ENCODE measurements around the gene SPSB2.
A peak's percentile ranks its signal among the peaks of the same experiment; 100 is the strongest.

SPSB2 gene

DNA sequence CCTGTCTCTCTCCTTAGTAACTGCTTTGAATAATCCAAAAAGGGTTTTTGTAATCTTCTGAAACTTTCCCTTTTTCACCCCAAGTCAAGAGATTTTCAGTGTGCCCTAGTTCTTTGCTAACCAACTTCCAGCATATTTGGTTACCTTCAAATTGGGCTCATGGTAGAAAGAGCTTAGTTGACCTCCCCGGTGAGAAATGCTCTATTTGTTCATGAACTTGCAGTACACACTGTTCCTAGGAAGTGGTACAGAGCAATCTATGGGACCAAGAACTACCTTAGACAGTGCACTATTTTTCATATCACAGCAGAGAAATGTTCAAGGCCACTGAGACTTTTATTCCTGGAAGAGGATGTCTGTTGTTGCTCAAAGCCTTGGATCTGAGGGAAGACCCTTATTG is 19.5 kb downstream of the SPSB2 start:
- no peak overlapping the region for H3K27ac ChIP-seq (ENCODE audit: low read length)
- peak overlapping the region; percentile 77; the same call in 1 of the 2 replicates for H3K4me3 ChIP-seq (ENCODE audit: low read length)
- no peaks in the 10 kb centered on the region for H3K9me3 ChIP-seq (ENCODE audit: insufficient read depth, low read depth, low read length)
- H3K4me1 ChIP-seq (ENCODE audit: insufficient read depth, low read length) = peaks cover 9% of the 10 kb centered on the region; the same call in 1 of the 2 replicates
- H3K9ac ChIP-seq (ENCODE audit: low read depth, low read length) = peak overlapping the region; percentile 75; the same call in 1 of the 2 replicates
- no peaks in the 10 kb centered on the region for H3K27me3 ChIP-seq (ENCODE audit: insufficient read depth, low read length)
- H3K36me3 ChIP-seq (ENCODE audit: insufficient read depth, low read depth, low read length) = peaks cover 55% of the 10 kb centered on the region

DNA sequence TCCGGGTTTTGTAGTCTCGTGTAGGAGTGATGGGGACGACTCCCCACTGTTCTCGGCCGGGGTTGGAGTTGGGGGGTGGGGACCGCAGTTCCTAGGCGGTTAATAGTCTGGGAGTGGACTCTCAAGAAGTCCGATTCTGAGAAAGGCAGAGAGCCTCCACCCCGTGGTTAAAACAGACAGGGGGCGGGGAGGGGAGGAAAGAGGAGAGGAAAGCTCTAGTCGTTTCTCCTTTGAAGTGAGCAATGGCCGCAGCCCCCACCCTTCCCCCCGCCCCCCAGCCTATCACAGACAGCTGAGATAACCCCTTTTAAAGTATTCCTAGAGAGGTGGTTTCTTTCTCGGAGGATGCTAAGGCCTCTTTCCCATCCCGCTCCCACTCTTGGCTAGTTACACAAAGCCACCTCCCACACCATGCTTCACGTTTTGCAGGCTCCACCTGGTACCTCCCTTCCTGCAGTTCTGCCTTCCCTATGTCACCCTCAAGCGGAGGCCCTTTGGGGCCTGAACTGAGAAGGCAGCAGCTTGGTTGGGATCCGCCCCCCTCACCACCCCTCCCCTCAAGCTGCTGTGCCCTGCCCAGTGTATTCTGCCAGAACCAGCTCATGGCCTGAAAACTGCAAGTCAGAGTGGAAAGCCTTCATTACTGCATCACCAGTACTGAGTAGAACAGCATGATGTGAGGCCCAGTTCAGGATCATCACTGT is 20.3 kb downstream of the SPSB2 start:
- Histone ChIP-seq H3K4me3 (ENCODE audit: low read length) (peak overlapping the region; percentile 77), H3K36me3 (ENCODE audit: insufficient read depth, low read depth, low read length) (peaks cover 53% of the 10 kb centered on the region), H3K27ac (ENCODE audit: low read length) (no peak overlapping the region), H3K4me1 (ENCODE audit: insufficient read depth, low read length) (peaks cover 9% of the 10 kb centered on the region; the same call in 1 of the 2 replicates), H3K27me3 (ENCODE audit: insufficient read depth, low read length) (no peaks in the 10 kb centered on the region), H3K9me3 (ENCODE audit: insufficient read depth, low read depth, low read length) (no peaks in the 10 kb centered on the region), H3K9ac (ENCODE audit: low read depth, low read length) (peak overlapping the region; percentile 75; the same call in 1 of the 2 replicates)

DNA sequence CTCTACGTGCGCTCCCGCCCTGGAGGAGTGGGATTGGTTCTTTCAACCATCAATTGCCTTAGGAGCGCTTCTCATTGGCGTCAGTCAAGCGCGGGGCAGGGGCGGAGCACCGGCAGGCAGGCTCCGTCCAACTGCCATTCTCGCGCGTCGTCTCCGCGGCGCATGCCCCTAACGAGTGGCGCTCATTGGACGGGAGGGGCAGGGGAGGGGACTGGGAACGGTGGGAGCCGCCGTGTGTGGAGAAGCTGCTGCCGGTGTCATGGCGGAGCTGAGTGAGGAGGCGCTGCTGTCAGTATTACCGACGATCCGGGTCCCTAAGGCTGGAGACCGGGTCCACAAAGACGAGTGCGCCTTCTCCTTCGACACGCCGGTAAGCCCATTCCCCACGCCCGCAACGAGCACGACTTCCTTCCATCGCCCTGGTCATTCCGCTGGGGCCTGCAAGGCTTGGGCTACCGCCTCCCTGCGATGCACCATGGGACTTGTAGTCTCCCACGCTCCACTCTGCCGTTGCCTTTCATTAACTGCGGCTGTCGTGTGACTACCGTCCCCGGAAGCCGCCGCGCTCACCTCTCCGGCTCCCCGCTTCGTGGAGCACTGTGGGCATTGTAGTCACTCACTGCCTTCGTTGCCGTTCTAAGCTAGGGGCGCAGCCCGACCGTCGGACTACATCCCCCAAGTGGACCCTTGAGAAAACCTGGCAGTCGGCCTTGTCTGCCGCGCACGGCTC is 21.0 kb downstream of the SPSB2 start, which contains the start of gene USP5:
TSS of gene USP5 (plus strand) at position 230 of the 730 bp plus-strand sequence. CDS start at position 260, 30 bp downstream.
- H3K4me1 ChIP-seq (ENCODE audit: insufficient read depth, low read length) = peaks cover 9% of the 10 kb centered on the region; the same call in 1 of the 2 replicates
- H3K36me3 ChIP-seq (ENCODE audit: insufficient read depth, low read depth, low read length) = peaks cover 53% of the 10 kb centered on the region
- H3K27me3 ChIP-seq (ENCODE audit: insufficient read depth, low read length) = no peaks in the 10 kb centered on the region
- H3K9ac ChIP-seq (ENCODE audit: low read depth, low read length) = peak within 1 kb of the TSS; percentile 89
- H3K9me3 ChIP-seq (ENCODE audit: insufficient read depth, low read depth, low read length) = no peaks in the 10 kb centered on the region
- peak within 1 kb of the TSS; percentile 80 for H3K27ac ChIP-seq (ENCODE audit: low read length)
- peak within 1 kb of the TSS; percentile 77 for H3K4me3 ChIP-seq (ENCODE audit: low read length)

DNA sequence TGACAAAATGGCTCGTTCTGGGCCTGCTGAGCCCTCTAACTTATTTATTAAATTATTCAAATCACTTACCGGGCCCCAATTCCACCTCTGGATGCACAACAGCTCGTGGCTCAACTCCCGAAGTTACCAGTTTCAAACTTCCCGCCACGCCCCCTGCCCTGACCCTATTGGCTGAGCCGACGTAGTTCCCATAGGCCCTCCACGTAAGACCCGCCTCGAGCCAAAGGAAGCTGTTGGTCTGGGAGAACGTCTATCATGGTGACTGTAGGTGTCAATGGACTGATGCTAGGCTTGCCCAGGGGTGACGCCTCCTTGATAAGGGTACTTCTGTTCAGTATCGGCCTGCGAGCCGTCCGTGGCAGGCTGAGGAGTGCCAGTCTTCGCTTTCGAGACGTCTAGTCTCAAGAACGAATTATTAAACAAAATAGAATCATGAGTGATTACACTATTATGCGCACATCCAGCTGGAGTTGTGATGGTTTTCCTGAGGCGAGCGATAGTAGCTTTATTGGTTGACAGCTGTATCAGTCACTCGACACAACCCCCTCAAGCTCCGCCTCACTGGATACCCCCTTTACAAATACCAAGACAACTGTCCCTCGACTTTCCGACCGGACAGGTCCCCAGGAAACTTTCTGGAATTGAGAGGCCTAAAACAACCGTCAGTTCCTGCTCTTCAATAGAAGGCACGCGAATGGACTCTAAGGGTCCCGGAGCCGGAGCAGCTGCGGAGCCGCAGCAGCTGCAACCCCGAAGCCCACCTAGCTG is 21.8 kb downstream of the SPSB2 start, which contains the start of gene CDCA3:
TSS of gene CDCA3 (minus strand) at position 134 of the 768 bp plus-strand sequence. CDS start 334 bp downstream, outside the sequence.
- Histone ChIP-seq H3K36me3 (ENCODE audit: insufficient read depth, low read depth, low read length) (peaks cover 53% of the 10 kb centered on the region), H3K9ac (ENCODE audit: low read depth, low read length) (peak within 1 kb of the TSS; percentile 89), H3K4me3 (ENCODE audit: low read length) (peak within 1 kb of the TSS; percentile 77), H3K27ac (ENCODE audit: low read length) (peak within 1 kb of the TSS; percentile 80), H3K4me1 (ENCODE audit: insufficient read depth, low read length) (peaks cover 9% of the 10 kb centered on the region; the same call in 1 of the 2 replicates), H3K9me3 (ENCODE audit: insufficient read depth, low read depth, low read length) (no peaks in the 10 kb centered on the region), H3K27me3 (ENCODE audit: insufficient read depth, low read length) (no peaks in the 10 kb centered on the region)

DNA sequence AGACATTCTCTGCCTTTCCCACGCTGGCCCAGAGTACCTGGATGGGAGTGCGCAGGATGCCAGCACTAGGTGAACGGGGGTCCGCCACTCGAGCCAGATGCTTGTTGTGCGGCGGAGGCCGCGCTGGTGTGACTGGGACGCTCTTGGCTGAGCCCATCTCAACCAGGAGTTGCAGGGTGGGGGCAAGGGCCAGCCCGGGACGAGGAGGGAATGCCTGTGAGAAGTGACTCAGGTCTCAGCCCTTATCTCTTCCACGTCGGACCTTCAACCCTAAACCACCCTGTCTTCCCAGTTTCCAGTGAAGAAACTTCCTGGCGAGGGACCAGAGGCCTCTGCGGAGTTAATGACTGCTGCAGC is 22.3 kb downstream of the SPSB2 start:
- Histone ChIP-seq H3K9ac (ENCODE audit: low read depth, low read length) (peak overlapping the region; percentile 89), H3K36me3 (ENCODE audit: insufficient read depth, low read depth, low read length) (peaks cover 53% of the 10 kb centered on the region), H3K4me3 (ENCODE audit: low read length) (peak overlapping the region; percentile 77), H3K4me1 (ENCODE audit: insufficient read depth, low read length) (peaks cover 9% of the 10 kb centered on the region; the same call in 1 of the 2 replicates), H3K9me3 (ENCODE audit: insufficient read depth, low read depth, low read length) (no peaks in the 10 kb centered on the region), H3K27ac (ENCODE audit: low read length) (no peak overlapping the region), H3K27me3 (ENCODE audit: insufficient read depth, low read length) (no peaks in the 10 kb centered on the region)

GRCh38 chr12:6849976-6850560 is 23.0 kb downstream of the SPSB2 start:
- peaks cover 9% of the 10 kb centered on the region; the same call in 1 of the 2 replicates for H3K4me1 ChIP-seq (ENCODE audit: insufficient read depth, low read length)
- H3K27me3 ChIP-seq (ENCODE audit: insufficient read depth, low read length) = no peaks in the 10 kb centered on the region
- H3K27ac ChIP-seq (ENCODE audit: low read length) = no peak overlapping the region
- no peaks in the 10 kb centered on the region for H3K9me3 ChIP-seq (ENCODE audit: insufficient read depth, low read depth, low read length)
- H3K4me3 ChIP-seq (ENCODE audit: low read length) = peak overlapping the region; percentile 77
- H3K9ac ChIP-seq (ENCODE audit: low read depth, low read length) = peak overlapping the region; percentile 89; the same call in 1 of the 2 replicates
- H3K36me3 ChIP-seq (ENCODE audit: insufficient read depth, low read depth, low read length) = peaks cover 53% of the 10 kb centered on the region

- Histone ChIP-seq H3K27ac (ENCODE audit: low read length) (no peak overlapping the region), H3K9me3 (ENCODE audit: insufficient read depth, low read depth, low read length) (no peaks in the 10 kb centered on the region), H3K36me3 (ENCODE audit: insufficient read depth, low read depth, low read length) (peaks cover 56% of the 10 kb centered on the region), H3K9ac (ENCODE audit: low read depth, low read length) (no peak overlapping the region), H3K4me1 (ENCODE audit: insufficient read depth, low read length) (peaks cover 9% of the 10 kb centered on the region; the same call in 1 of the 2 replicates), H3K4me3 (ENCODE audit: low read length) (no peak overlapping the region), H3K27me3 (ENCODE audit: insufficient read depth, low read length) (no peaks in the 10 kb centered on the region)
Measured at GRCh38 chr12:6849427-6849826, 23.7 kb downstream of the SPSB2 start.

DNA sequence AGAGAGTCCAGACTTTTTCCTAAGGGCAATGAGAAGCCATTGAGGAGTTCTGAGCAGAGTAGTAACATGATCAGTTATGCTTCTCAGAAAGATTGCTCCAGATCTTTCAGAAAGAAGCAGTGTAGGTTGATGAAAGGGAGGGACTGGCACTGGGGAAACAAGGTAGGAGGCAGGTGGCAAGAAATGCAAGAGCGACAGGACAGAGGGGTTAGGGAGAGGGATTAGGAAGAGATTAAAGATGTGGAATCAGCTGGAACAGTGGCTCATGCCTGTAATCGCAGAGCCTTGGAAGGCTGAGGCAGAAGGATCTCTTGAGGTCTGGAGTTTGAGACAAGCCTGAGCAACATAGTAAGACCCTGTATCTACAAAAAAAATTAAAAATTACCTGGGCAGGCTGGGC is 25.4 kb downstream of the SPSB2 start:
- Histone ChIP-seq H3K27ac (ENCODE audit: low read length) (no peak overlapping the region), H3K4me1 (ENCODE audit: insufficient read depth, low read length) (0 out of 2 replicates have a peak, but pooled peaks cover 4% of the 10 kb centered on the region), H3K36me3 (ENCODE audit: insufficient read depth, low read depth, low read length) (peaks cover 71% of the 10 kb centered on the region)

GRCh38 chr12:6846316-6846869 is 26.7 kb downstream of the SPSB2 start:
- Histone ChIP-seq H3K27me3 (ENCODE audit: insufficient read depth, low read length) (no peaks in the 10 kb centered on the region), H3K36me3 (ENCODE audit: insufficient read depth, low read depth, low read length) (peaks cover 84% of the 10 kb centered on the region), H3K27ac (ENCODE audit: low read length) (no peak overlapping the region), H3K9me3 (ENCODE audit: insufficient read depth, low read depth, low read length) (no peaks in the 10 kb centered on the region), H3K4me1 (ENCODE audit: insufficient read depth, low read length) (0 out of 2 replicates have a peak, but pooled peaks cover 4% of the 10 kb centered on the region), H3K9ac (ENCODE audit: low read depth, low read length) (no peak overlapping the region), H3K4me3 (ENCODE audit: low read length) (no peak overlapping the region)

More for the DNA sequence above, 25.4 kb downstream of the SPSB2 start:
- no peaks in the 10 kb centered on the region for H3K9me3 ChIP-seq (ENCODE audit: insufficient read depth, low read depth, low read length)
- no peak overlapping the region for H3K4me3 ChIP-seq (ENCODE audit: low read length)
- no peaks in the 10 kb centered on the region for H3K27me3 ChIP-seq (ENCODE audit: insufficient read depth, low read length)
- no peak overlapping the region for H3K9ac ChIP-seq (ENCODE audit: low read depth, low read length)

GRCh38 chr12:6845395-6845794 is 27.7 kb downstream of the SPSB2 start:
- no peak overlapping the region for H3K4me3 ChIP-seq (ENCODE audit: low read length)
- H3K27me3 ChIP-seq (ENCODE audit: insufficient read depth, low read length) = no peaks in the 10 kb centered on the region
- H3K27ac ChIP-seq (ENCODE audit: low read length) = no peak overlapping the region
- no peaks in the 10 kb centered on the region for H3K9me3 ChIP-seq (ENCODE audit: insufficient read depth, low read depth, low read length)
- peaks cover 84% of the 10 kb centered on the region for H3K36me3 ChIP-seq (ENCODE audit: insufficient read depth, low read depth, low read length)
- no peak overlapping the region for H3K9ac ChIP-seq (ENCODE audit: low read depth, low read length)
- 0 out of 2 replicates have a peak, but pooled peaks cover 2% of the 10 kb centered on the region for H3K4me1 ChIP-seq (ENCODE audit: insufficient read depth, low read length)

Measured in iPS-20b (cell line).